GM21515 (cell line): Measurements from ENCODE around the gene NCAM1.

Experiments
- ATAC-seq: cut with Tn5 transposase; IDR thresholded peaks from one replicate; pipeline ENCODE4 v1.9.1; 2021; ENCODE audit not compliant: unreplicated experiment

Gene NCAM1

GRCh38 chr11:112967082-112967481 lies 5.9 kb downstream of the NCAM1 start:
- ATAC-seq = no peak

GRCh38 chr11:112968941-112969713 lies 7.9 kb downstream of the NCAM1 start:
- ATAC-seq = no peak

- ATAC-seq = no peak
These were observed 10.0 kb downstream of the NCAM1 start for GRCh38 chr11:112971195-112971594.

GRCh38 chr11:112971827-112972226 lies 10.6 kb downstream of the NCAM1 start:
- no peak for ATAC-seq

- no peak for ATAC-seq
These were observed 11.4 kb downstream of the NCAM1 start for GRCh38 chr11:112972399-112973145.

- ATAC-seq = no peak
These were observed 13.8 kb downstream of the NCAM1 start for GRCh38 chr11:112975051-112975450.

- ATAC-seq = no peak
These were observed 14.3 kb downstream of the NCAM1 start for GRCh38 chr11:112975493-112975892.

- no peak for ATAC-seq
These were observed 16.5 kb downstream of the NCAM1 start for GRCh38 chr11:112977755-112978154.

- ATAC-seq = no peak
These were observed 22.7 kb downstream of the NCAM1 start for GRCh38 chr11:112983887-112984286.

GRCh38 chr11:112989198-112989597 lies 28.0 kb downstream of the NCAM1 start:
- ATAC-seq = no peak

GRCh38 chr11:112993808-112994207 lies 32.6 kb downstream of the NCAM1 start:
- ATAC-seq = no peak

GRCh38 chr11:112995423-112996090 lies 34.3 kb downstream of the NCAM1 start:
- ATAC-seq = no peak

- ATAC-seq = no peak
These were observed 35.8 kb downstream of the NCAM1 start for GRCh38 chr11:112996994-112997393.

GRCh38 chr11:112997857-112998466 lies 36.7 kb downstream of the NCAM1 start:
- no peak for ATAC-seq

GRCh38 chr11:112999520-112999919 lies 38.3 kb downstream of the NCAM1 start:
- no peak for ATAC-seq

- no peak for ATAC-seq
These were observed 40.5 kb downstream of the NCAM1 start for GRCh38 chr11:113001709-113002108.

- no peak for ATAC-seq
These were observed 45.8 kb downstream of the NCAM1 start for GRCh38 chr11:113006896-113007445.

- no peak for ATAC-seq
These were observed 53.3 kb downstream of the NCAM1 start for GRCh38 chr11:113014262-113015097.

GRCh38 chr11:113015098-113015455 lies 53.9 kb downstream of the NCAM1 start:
- no peak for ATAC-seq

GRCh38 chr11:113016905-113017304 lies 55.7 kb downstream of the NCAM1 start:
- no peak for ATAC-seq
